C1 segment of cervical spinal cord (tissue), 14 donors: ENCODE results near the gene MRPL40.
"Not testable (repeated sequence)": the region's sequence is repeated elsewhere in the genome, so short reads cannot be mapped to it uniquely, and the experiment has no call there.

Experiments used
- DNase-seq, 14 donors: peaks; one replicate each; lab custom pipeline; 2025; lab: John Stamatoyannopoulos, UW

Gene MRPL40

GRCh38 chr22:19406846-19407245 lies 25.5 kb upstream of the MRPL40 start:
- no peak for DNase-seq

GRCh38 chr22:19407649-19408606 lies 24.4 kb upstream of the MRPL40 start:
- no peak for DNase-seq

GRCh38 chr22:19410941-19411689 lies 21.2 kb upstream of the MRPL40 start:
- no peak for DNase-seq

GRCh38 chr22:19411690-19412045 lies 20.7 kb upstream of the MRPL40 start:
- no peak for DNase-seq

GRCh38 chr22:19412478-19412877 lies 19.9 kb upstream of the MRPL40 start:
- no peak for DNase-seq

- DNase-seq = no peak
Measured at GRCh38 chr22:19412923-19413322, 19.4 kb upstream of the MRPL40 start.

GRCh38 chr22:19419086-19419463 lies 13.3 kb upstream of the MRPL40 start:
- no peak for DNase-seq

- DNase-seq = peak in 1 of 14 donors; percentile 8
Measured at GRCh38 chr22:19419464-19420178, 12.7 kb upstream of the MRPL40 start.

GRCh38 chr22:19420321-19420720 lies 12.0 kb upstream of the MRPL40 start:
- DNase-seq = no peak

- DNase-seq = no peak
Measured at GRCh38 chr22:19422440-19423301, 9.7 kb upstream of the MRPL40 start.

- no peak for DNase-seq
Measured at GRCh38 chr22:19424186-19424500, 8.2 kb upstream of the MRPL40 start.

GRCh38 chr22:19429950-19430889 lies 2.1 kb upstream of the MRPL40 start:
- peak in 3 of 14 donors; percentile 10 to 34 (median 31) for DNase-seq

- peak in 4 of 14 donors; percentile 12 to 54 (median 29) for DNase-seq
Measured at GRCh38 chr22:19430890-19431541, 1.3 kb upstream of the MRPL40 start.

GRCh38 chr22:19431649-19432132 lies 654 bp upstream of the MRPL40 start, which contains the start of gene HIRA:
HIRA (minus strand) TSS chr22:19431733; CDS start chr22:19431476, 257 bp downstream.
- DNase-seq = peak in 13 of 14 donors; percentile 35 to 94 (median 84)

GRCh38 chr22:19434401-19434800 lies 2.1 kb downstream of the MRPL40 start:
- DNase-seq = no peak

GRCh38 chr22:19434829-19435580 lies 2.7 kb downstream of the MRPL40 start:
- DNase-seq = no peak

- not testable (repeated sequence) for DNase-seq
Measured at GRCh38 chr22:19436444-19437161, 4.3 kb downstream of the MRPL40 start.

- no peak for DNase-seq
Measured at GRCh38 chr22:19438298-19438697, 6.0 kb downstream of the MRPL40 start.
